ENCODE data around the gene ESR1.

Gene ESR1

GRCh38 chr6:151916680-151917164 is 109.2 kb downstream of the ESR1 start:
- Histone ChIP-seq H3K9me2 (replicated peaks; ENCODE audit: control insufficient read depth, low read length) (no peaks in the 10 kb centered on the region), H3K4me3 (ENCODE audit: low read length) (no peak overlapping the region)

GRCh38 chr6:151917531-151918329 is 110.2 kb downstream of the ESR1 start:
- H3K4me1 ChIP-seq (ENCODE audit: control insufficient read depth, low read length) = no peaks in the 10 kb centered on the region
- no peaks in the 10 kb centered on the region for H3K79me2 ChIP-seq (ENCODE audit: control insufficient read depth, low read length)
- no peaks in the 10 kb centered on the region for H4K20me1 ChIP-seq (ENCODE audit: control insufficient read depth, insufficient read depth, low read depth, low read length)
- H3K27me3 ChIP-seq (ENCODE audit: control insufficient read depth, low read length) = no peaks in the 10 kb centered on the region
- TF ChIP-seq EZH2phosphoT487 (IDR thresholded peaks at IDR 0.05; ENCODE audit: borderline replicate concordance, low read length) (no peak), CTCF (IDR thresholded peaks at IDR 0.05; ENCODE audit: low read depth, low read length, poor library complexity, severe bottlenecking) (no peak)
- no peak overlapping the region for H3K4me3 ChIP-seq (ENCODE audit: low read length)
- no peak overlapping the region for H3K4me2 ChIP-seq (ENCODE audit: low read length)
- no peaks in the 10 kb centered on the region for H3F3A ChIP-seq (ENCODE audit: control insufficient read depth, insufficient read depth)
- H3K36me3 ChIP-seq (ENCODE audit: control insufficient read depth, low read length) = no peaks in the 10 kb centered on the region
- no peaks in the 10 kb centered on the region for H3K9me2 ChIP-seq (replicated peaks; ENCODE audit: control insufficient read depth, low read length)
- no peaks in the 10 kb centered on the region for H3K9me3 ChIP-seq (ENCODE audit: control insufficient read depth, insufficient read depth, low read length)
- no peak overlapping the region for H3K27ac ChIP-seq (ENCODE audit: low read depth, low read length)

More at GRCh38 chr6:151916680-151917164, 109.2 kb downstream of the ESR1 start:
- H3K27me3 ChIP-seq (ENCODE audit: control insufficient read depth, low read length) = no peaks in the 10 kb centered on the region
- H3F3A ChIP-seq (ENCODE audit: control insufficient read depth, insufficient read depth) = no peaks in the 10 kb centered on the region
- no peaks in the 10 kb centered on the region for H3K79me2 ChIP-seq (ENCODE audit: control insufficient read depth, low read length)
- H3K9me3 ChIP-seq (ENCODE audit: control insufficient read depth, insufficient read depth, low read length) = no peaks in the 10 kb centered on the region
- H3K27ac ChIP-seq (ENCODE audit: low read depth, low read length) = no peak overlapping the region
- no peaks in the 10 kb centered on the region for H3K36me3 ChIP-seq (ENCODE audit: control insufficient read depth, low read length)
- TF ChIP-seq CTCF (IDR thresholded peaks at IDR 0.05; ENCODE audit: low read depth, low read length, poor library complexity, severe bottlenecking) (no peak), EZH2phosphoT487 (IDR thresholded peaks at IDR 0.05; ENCODE audit: borderline replicate concordance, low read length) (no peak)
- no peaks in the 10 kb centered on the region for H4K20me1 ChIP-seq (ENCODE audit: control insufficient read depth, insufficient read depth, low read depth, low read length)
- H3K4me1 ChIP-seq (ENCODE audit: control insufficient read depth, low read length) = no peaks in the 10 kb centered on the region
- no peak overlapping the region for H3K4me2 ChIP-seq (ENCODE audit: low read length)

- H3K27ac ChIP-seq (ENCODE audit: low read depth, low read length) = no peak overlapping the region
- H4K20me1 ChIP-seq (ENCODE audit: control insufficient read depth, insufficient read depth, low read depth, low read length) = no peaks in the 10 kb centered on the region
- H3K4me1 ChIP-seq (ENCODE audit: control insufficient read depth, low read length) = no peaks in the 10 kb centered on the region
- no peaks in the 10 kb centered on the region for H3K9me3 ChIP-seq (ENCODE audit: control insufficient read depth, insufficient read depth, low read length)
- H3K9me2 ChIP-seq (replicated peaks; ENCODE audit: control insufficient read depth, low read length) = no peaks in the 10 kb centered on the region
- H3K27me3 ChIP-seq (ENCODE audit: control insufficient read depth, low read length) = peaks cover 10% of the 10 kb centered on the region; the same call in 1 of the 2 replicates
- no peak overlapping the region for H3K4me2 ChIP-seq (ENCODE audit: low read length)
- H3K4me3 ChIP-seq (ENCODE audit: low read length) = no peak overlapping the region
- TF ChIP-seq CTCF (IDR thresholded peaks at IDR 0.05; ENCODE audit: low read depth, low read length, poor library complexity, severe bottlenecking) (no peak), EZH2phosphoT487 (IDR thresholded peaks at IDR 0.05; ENCODE audit: borderline replicate concordance, low read length) (no peak)
- H3K79me2 ChIP-seq (ENCODE audit: control insufficient read depth, low read length) = no peaks in the 10 kb centered on the region
- no peaks in the 10 kb centered on the region for H3F3A ChIP-seq (ENCODE audit: control insufficient read depth, insufficient read depth)
- H3K36me3 ChIP-seq (ENCODE audit: control insufficient read depth, low read length) = no peaks in the 10 kb centered on the region
These were observed 132.8 kb downstream of the ESR1 start for GRCh38 chr6:151940307-151940706.

Measured in DOHH2 (cell line).